GM23338 (cell line): ENCODE data around the gene ZNF346. TPM values are rescaled to one million over a fixed set of nuclear protein-coding genes. Genes with fewer than 3 reads are reported as not detected.

Source experiments
- ATAC-seq: fragments of 200-7000 bp; cut with Tn5 transposase; 3 replicates; pipeline ENCODE4 v1.9.1; 2020
- DNase-seq: peaks from one replicate; pipeline ENCODE4 v3.0.0-alpha.2; 2015; ENCODE audit warnings: low spot score
- H2AFZ ChIP-seq: fragments of 200-600 bp; sonication (generic); 2 replicates; pipeline ENCODE4 v1.8.0; 2016; ENCODE audit warnings: antibody characterized with exemption, mild to moderate bottlenecking, moderate library complexity
- H3F3A ChIP-seq: fragments of 200-600 bp; sonication (generic); replicated peaks from 2 replicates; pipeline ENCODE4 v1.8.0; 2017; ENCODE audit warnings: antibody characterized with exemption, mixed run types, low read depth
- H3K27ac ChIP-seq: fragments of 200-600 bp; sonication (generic); 2 replicates; pipeline ENCODE4 v1.6.1; 2016; ENCODE audit warnings: low read depth
- H3K27me3 ChIP-seq: fragments of 200-600 bp; sonication (generic); 2 replicates; pipeline ENCODE4 v1.8.0; 2016; ENCODE audit warnings: mild to moderate bottlenecking, mixed run types, moderate library complexity; ENCODE audit not compliant: insufficient read depth
- H3K36me3 ChIP-seq: fragments of 200-600 bp; sonication (generic); 2 replicates; pipeline ENCODE4 v1.8.0; 2016; ENCODE audit warnings: mild to moderate bottlenecking; ENCODE audit not compliant: insufficient read depth
- H3K4me1 ChIP-seq: fragments of 200-600 bp; sonication (generic); 2 replicates; pipeline ENCODE4 v1.8.0; 2016; ENCODE audit warnings: mild to moderate bottlenecking, moderate library complexity; ENCODE audit not compliant: insufficient read depth
- H3K4me2 ChIP-seq: fragments of 200-600 bp; sonication (generic); 2 replicates; pipeline ENCODE4 v1.7.1; 2017; ENCODE audit warnings: mixed run types
- H3K4me3 ChIP-seq: fragments of 200-600 bp; sonication (generic); 2 replicates; pipeline ENCODE4 v1.6.1; 2016; ENCODE audit warnings: mixed run types
- H3K79me2 ChIP-seq: fragments of 200-600 bp; sonication (generic); replicated peaks from 2 replicates; pipeline ENCODE4 v1.8.0; 2017; ENCODE audit warnings: mild to moderate bottlenecking; ENCODE audit not compliant: insufficient read depth
- H3K9me2 ChIP-seq: fragments of 200-600 bp; sonication (generic); 2 replicates; pipeline ENCODE4 v1.8.0; 2017; ENCODE audit not compliant: insufficient read depth
- H4K20me1 ChIP-seq: fragments of 200-600 bp; sonication (generic); replicated peaks from 2 replicates; pipeline ENCODE4 v1.8.0; 2017; ENCODE audit warnings: mild to moderate bottlenecking; ENCODE audit not compliant: insufficient read depth
- H3K27ac Mint-ChIP-seq: 2 replicates; pipeline ENCODE4 v1.8.0; 2020; ENCODE audit warnings: inconsistent platforms, mild to moderate bottlenecking, moderate library complexity, mixed read lengths
- H3K27me3 Mint-ChIP-seq: 3 replicates; pipeline ENCODE4 v1.8.0; 2022; ENCODE audit warnings: low read depth, mild to moderate bottlenecking, moderate library complexity, mixed read lengths, inconsistent platforms; ENCODE audit not compliant: insufficient read depth, poor library complexity
- H3K36me3 Mint-ChIP-seq: 3 replicates; pipeline ENCODE4 v1.8.0; 2021; ENCODE audit warnings: low read depth, mild to moderate bottlenecking, inconsistent platforms, moderate library complexity, mixed read lengths
- H3K4me1 Mint-ChIP-seq: 3 replicates; pipeline ENCODE4 v1.8.0; 2020; ENCODE audit warnings: mild to moderate bottlenecking, inconsistent platforms, mixed read lengths
- H3K4me3 Mint-ChIP-seq: 3 replicates; pipeline ENCODE4 v1.8.0; 2021; ENCODE audit warnings: moderate library complexity, mild to moderate bottlenecking, inconsistent platforms, mixed read lengths
- H3K9me3 Mint-ChIP-seq: 3 replicates; pipeline ENCODE4 v1.8.0; 2020; ENCODE audit warnings: moderate library complexity, mild to moderate bottlenecking, inconsistent platforms, mixed read lengths
- CREB1 ChIP-seq: fragments of 250-450 bp; sonication (Bioruptor Pico); IDR thresholded peaks from 2 replicates; pipeline ENCODE4 v1.5.0; 2020; ENCODE audit warnings: low read depth, mild to moderate bottlenecking, moderate library complexity
- EZH2 ChIP-seq: fragments of 200-600 bp; sonication (generic); IDR thresholded peaks from one replicate; pipeline ENCODE4 v1.8.0; 2017; ENCODE audit warnings: antibody characterized with exemption, mild to moderate bottlenecking, low read depth; ENCODE audit not compliant: unreplicated experiment
- EZH2phosphoT487 ChIP-seq: fragments of 200-600 bp; sonication (generic); IDR thresholded peaks from one replicate; pipeline ENCODE4 v1.8.1; 2018; ENCODE audit warnings: antibody characterized with exemption; ENCODE audit not compliant: unreplicated experiment
- JUNB ChIP-seq: IDR thresholded peaks from one replicate; pipeline ENCODE4 v1.6.1; 2016; ENCODE audit warnings: antibody characterized with exemption; ENCODE audit not compliant: unreplicated experiment
- NANOG ChIP-seq: IDR thresholded peaks from 2 replicates; pipeline ENCODE4 v1.6.1; 2016; ENCODE audit warnings: antibody characterized with exemption, borderline replicate concordance
- POLR2AphosphoS5 ChIP-seq: IDR thresholded peaks from 2 replicates; pipeline ENCODE4 v1.6.1; 2016; ENCODE audit warnings: antibody characterized with exemption, low read depth
- STAT1 ChIP-seq: IDR thresholded peaks from one replicate; pipeline ENCODE4 v1.6.1; 2016; ENCODE audit warnings: antibody characterized with exemption; ENCODE audit not compliant: unreplicated experiment
- ZNF114 ChIP-seq: fragments of 250-450 bp; sonication (Bioruptor Pico); IDR thresholded peaks from 2 replicates; pipeline ENCODE4 v1.5.0; 2020; ENCODE audit warnings: mild to moderate bottlenecking, moderate library complexity
- ZNF331 ChIP-seq: fragments of 250-450 bp; sonication (Bioruptor Pico); IDR thresholded peaks from 2 replicates; pipeline ENCODE4 v1.5.0; 2020; ENCODE audit warnings: low read depth, mild to moderate bottlenecking, moderate library complexity
- polyA plus RNA-seq: library from polyadenylated mRNA; unstranded; fragments of >200 nt; fragmentation: Nextera tagmentation; extraction: Ambion mirVana; gene quantifications from 2 replicates; pipeline ENCODE4 v1.2.1, GENCODE V29; 2016
- total RNA-seq: library from RNA; depleted of rRNA; stranded (reverse); fragments of >200 nt; shearing (Covaris generic); gene quantifications from 2 replicates; pipeline ENCODE4 v1.2.3, GENCODE V29; 2014
- TF ChIP-seq, protein P1 (sequence below): IDR thresholded peaks from one replicate; pipeline ENCODE4 v1.6.1; 2018; ENCODE audit warnings: antibody characterized with exemption; ENCODE audit not compliant: unreplicated experiment
- TF ChIP-seq, protein P2 (sequence below): fragments of 250-450 bp; sonication (Bioruptor Pico); IDR thresholded peaks from 2 replicates; pipeline ENCODE4 v1.5.0; 2020; ENCODE audit warnings: mild to moderate bottlenecking, moderate library complexity
- TF ChIP-seq, protein P3 (sequence below), 2 experiments: fragments of 200-600 bp in 1 of 2; sonication (generic) in 1 of 2; conservative IDR thresholded peaks; 2 replicates each; pipeline versions ENCODE4 v1.5.1 to v1.6.1; 2016 to 2017; ENCODE audit warnings: antibody characterized with exemption in 2 of 2, low read depth in 2 of 2, mild to moderate bottlenecking in 2 of 2, moderate library complexity in 1 of 2
- TF ChIP-seq, protein P4 (sequence below): IDR thresholded peaks from 2 replicates; pipeline ENCODE4 v1.6.1; 2016; ENCODE audit warnings: antibody characterized with exemption

ZNF346 gene
- total and polyA plus RNA-seq, 2 experiments from 2014 or later = 11.0 to 27.2 TPM

DNA sequence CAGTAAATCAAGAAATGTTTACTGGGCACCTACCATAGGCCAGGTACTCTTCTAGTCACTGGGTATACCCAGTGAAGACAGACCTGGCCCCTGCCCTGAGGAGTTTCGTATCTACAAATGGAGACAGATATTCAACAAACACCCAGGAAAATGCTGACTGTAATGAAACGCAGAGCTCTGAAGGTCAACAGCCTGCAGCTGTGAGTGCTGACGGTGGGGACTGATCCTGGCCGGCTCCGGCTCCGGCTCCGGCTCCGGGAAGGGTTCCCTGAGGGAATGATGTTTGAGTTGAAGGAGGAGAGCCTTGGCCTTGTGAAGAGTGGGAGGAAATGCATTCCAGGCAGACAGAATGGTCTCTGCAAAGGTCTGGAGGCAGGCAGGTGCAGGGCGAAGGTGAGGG lies 87.3 kb downstream of the ZNF346 start:
- no peak for ATAC-seq

More for the DNA sequence above, 87.3 kb downstream of the ZNF346 start:
- peaks cover 25% of the 10 kb centered on the region for H3K27me3 Mint-ChIP-seq
- no peak for TF ChIP-seq ZNF331
- no peak for TF ChIP-seq STAT1
- TF ChIP-seq POLR2AphosphoS5 = no peak
- no peak for TF ChIP-seq ZNF114
- TF ChIP-seq, protein P1, sequence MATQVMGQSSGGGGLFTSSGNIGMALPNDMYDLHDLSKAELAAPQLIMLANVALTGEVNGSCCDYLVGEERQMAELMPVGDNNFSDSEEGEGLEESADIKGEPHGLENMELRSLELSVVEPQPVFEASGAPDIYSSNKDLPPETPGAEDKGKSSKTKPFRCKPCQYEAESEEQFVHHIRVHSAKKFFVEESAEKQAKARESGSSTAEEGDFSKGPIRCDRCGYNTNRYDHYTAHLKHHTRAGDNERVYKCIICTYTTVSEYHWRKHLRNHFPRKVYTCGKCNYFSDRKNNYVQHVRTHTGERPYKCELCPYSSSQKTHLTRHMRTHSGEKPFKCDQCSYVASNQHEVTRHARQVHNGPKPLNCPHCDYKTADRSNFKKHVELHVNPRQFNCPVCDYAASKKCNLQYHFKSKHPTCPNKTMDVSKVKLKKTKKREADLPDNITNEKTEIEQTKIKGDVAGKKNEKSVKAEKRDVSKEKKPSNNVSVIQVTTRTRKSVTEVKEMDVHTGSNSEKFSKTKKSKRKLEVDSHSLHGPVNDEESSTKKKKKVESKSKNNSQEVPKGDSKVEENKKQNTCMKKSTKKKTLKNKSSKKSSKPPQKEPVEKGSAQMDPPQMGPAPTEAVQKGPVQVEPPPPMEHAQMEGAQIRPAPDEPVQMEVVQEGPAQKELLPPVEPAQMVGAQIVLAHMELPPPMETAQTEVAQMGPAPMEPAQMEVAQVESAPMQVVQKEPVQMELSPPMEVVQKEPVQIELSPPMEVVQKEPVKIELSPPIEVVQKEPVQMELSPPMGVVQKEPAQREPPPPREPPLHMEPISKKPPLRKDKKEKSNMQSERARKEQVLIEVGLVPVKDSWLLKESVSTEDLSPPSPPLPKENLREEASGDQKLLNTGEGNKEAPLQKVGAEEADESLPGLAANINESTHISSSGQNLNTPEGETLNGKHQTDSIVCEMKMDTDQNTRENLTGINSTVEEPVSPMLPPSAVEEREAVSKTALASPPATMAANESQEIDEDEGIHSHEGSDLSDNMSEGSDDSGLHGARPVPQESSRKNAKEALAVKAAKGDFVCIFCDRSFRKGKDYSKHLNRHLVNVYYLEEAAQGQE = no peak
- TF ChIP-seq, protein P2, sequence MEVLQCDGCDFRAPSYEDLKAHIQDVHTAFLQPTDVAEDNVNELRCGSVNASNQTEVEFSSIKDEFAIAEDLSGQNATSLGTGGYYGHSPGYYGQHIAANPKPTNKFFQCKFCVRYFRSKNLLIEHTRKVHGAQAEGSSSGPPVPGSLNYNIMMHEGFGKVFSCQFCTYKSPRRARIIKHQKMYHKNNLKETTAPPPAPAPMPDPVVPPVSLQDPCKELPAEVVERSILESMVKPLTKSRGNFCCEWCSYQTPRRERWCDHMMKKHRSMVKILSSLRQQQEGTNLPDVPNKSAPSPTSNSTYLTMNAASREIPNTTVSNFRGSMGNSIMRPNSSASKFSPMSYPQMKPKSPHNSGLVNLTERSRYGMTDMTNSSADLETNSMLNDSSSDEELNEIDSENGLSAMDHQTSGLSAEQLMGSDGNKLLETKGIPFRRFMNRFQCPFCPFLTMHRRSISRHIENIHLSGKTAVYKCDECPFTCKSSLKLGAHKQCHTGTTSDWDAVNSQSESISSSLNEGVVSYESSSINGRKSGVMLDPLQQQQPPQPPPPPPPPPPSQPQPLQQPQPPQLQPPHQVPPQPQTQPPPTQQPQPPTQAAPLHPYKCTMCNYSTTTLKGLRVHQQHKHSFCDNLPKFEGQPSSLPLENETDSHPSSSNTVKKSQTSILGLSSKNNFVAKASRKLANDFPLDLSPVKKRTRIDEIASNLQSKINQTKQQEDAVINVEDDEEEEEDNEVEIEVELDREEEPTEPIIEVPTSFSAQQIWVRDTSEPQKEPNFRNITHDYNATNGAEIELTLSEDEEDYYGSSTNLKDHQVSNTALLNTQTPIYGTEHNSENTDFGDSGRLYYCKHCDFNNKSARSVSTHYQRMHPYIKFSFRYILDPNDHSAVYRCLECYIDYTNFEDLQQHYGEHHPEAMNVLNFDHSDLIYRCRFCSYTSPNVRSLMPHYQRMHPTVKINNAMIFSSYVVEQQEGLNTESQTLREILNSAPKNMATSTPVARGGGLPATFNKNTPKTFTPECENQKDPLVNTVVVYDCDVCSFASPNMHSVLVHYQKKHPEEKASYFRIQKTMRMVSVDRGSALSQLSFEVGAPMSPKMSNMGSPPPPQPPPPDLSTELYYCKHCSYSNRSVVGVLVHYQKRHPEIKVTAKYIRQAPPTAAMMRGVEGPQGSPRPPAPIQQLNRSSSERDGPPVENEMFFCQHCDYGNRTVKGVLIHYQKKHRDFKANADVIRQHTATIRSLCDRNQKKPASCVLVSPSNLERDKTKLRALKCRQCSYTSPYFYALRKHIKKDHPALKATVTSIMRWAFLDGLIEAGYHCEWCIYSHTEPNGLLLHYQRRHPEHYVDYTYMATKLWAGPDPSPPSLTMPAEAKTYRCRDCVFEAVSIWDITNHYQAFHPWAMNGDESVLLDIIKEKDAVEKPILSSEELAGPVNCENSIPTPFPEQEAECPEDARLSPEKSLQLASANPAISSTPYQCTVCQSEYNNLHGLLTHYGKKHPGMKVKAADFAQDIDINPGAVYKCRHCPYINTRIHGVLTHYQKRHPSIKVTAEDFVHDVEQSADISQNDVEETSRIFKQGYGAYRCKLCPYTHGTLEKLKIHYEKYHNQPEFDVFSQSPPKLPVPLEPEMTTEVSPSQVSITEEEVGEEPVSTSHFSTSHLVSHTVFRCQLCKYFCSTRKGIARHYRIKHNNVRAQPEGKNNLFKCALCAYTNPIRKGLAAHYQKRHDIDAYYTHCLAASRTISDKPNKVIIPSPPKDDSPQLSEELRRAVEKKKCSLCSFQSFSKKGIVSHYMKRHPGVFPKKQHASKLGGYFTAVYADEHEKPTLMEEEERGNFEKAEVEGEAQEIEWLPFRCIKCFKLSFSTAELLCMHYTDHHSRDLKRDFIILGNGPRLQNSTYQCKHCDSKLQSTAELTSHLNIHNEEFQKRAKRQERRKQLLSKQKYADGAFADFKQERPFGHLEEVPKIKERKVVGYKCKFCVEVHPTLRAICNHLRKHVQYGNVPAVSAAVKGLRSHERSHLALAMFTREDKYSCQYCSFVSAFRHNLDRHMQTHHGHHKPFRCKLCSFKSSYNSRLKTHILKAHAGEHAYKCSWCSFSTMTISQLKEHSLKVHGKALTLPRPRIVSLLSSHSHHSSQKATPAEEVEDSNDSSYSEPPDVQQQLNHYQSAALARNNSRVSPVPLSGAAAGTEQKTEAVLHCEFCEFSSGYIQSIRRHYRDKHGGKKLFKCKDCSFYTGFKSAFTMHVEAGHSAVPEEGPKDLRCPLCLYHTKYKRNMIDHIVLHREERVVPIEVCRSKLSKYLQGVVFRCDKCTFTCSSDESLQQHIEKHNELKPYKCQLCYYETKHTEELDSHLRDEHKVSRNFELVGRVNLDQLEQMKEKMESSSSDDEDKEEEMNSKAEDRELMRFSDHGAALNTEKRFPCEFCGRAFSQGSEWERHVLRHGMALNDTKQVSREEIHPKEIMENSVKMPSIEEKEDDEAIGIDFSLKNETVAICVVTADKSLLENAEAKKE (CRISPR knock-in tag) = no peak
- TF ChIP-seq, protein P3, sequence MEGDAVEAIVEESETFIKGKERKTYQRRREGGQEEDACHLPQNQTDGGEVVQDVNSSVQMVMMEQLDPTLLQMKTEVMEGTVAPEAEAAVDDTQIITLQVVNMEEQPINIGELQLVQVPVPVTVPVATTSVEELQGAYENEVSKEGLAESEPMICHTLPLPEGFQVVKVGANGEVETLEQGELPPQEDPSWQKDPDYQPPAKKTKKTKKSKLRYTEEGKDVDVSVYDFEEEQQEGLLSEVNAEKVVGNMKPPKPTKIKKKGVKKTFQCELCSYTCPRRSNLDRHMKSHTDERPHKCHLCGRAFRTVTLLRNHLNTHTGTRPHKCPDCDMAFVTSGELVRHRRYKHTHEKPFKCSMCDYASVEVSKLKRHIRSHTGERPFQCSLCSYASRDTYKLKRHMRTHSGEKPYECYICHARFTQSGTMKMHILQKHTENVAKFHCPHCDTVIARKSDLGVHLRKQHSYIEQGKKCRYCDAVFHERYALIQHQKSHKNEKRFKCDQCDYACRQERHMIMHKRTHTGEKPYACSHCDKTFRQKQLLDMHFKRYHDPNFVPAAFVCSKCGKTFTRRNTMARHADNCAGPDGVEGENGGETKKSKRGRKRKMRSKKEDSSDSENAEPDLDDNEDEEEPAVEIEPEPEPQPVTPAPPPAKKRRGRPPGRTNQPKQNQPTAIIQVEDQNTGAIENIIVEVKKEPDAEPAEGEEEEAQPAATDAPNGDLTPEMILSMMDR (conservative IDR thresholded peaks at IDR 0.05; ENCODE audit: low read depth in 2 of 2) = no peak
- no peak for TF ChIP-seq JUNB
- TF ChIP-seq CREB1 = no peak
- no peak for TF ChIP-seq NANOG
- TF ChIP-seq, protein P4, sequence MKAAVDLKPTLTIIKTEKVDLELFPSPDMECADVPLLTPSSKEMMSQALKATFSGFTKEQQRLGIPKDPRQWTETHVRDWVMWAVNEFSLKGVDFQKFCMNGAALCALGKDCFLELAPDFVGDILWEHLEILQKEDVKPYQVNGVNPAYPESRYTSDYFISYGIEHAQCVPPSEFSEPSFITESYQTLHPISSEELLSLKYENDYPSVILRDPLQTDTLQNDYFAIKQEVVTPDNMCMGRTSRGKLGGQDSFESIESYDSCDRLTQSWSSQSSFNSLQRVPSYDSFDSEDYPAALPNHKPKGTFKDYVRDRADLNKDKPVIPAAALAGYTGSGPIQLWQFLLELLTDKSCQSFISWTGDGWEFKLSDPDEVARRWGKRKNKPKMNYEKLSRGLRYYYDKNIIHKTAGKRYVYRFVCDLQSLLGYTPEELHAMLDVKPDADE = no peak
- no peak for TF ChIP-seq EZH2
- no peak for TF ChIP-seq EZH2phosphoT487
- Histone ChIP-seq H3K27ac (no peak overlapping the region), H4K20me1 (no peaks in the 10 kb centered on the region), H3K27me3 (no peaks in the 10 kb centered on the region), H3F3A (0 out of 2 replicates have a peak, but pooled peaks cover 3% of the 10 kb centered on the region), H2AFZ (peak overlapping the region; percentile 78), H3K4me3 (no peak overlapping the region), H3K4me1 (peaks cover 6% of the 10 kb centered on the region; the same call in 1 of the 2 replicates), H3K9me2 (no peaks in the 10 kb centered on the region), H3K4me2 (no peak overlapping the region), H3K36me3 (no peaks in the 10 kb centered on the region), H3K79me2 (no peaks in the 10 kb centered on the region)
- no peak overlapping the region for H3K27ac Mint-ChIP-seq
- peaks cover 15% of the 10 kb centered on the region; the same call in 2 of the 3 replicates for H3K4me1 Mint-ChIP-seq
- no peak for DNase-seq
- H3K9me3 Mint-ChIP-seq = no peaks in the 10 kb centered on the region
- no peaks in the 10 kb centered on the region for H3K36me3 Mint-ChIP-seq
- no peak overlapping the region for H3K4me3 Mint-ChIP-seq
